ENCODE data around the gene CDT1. TPM values are rescaled to one million over a fixed set of nuclear protein-coding genes. Genes with fewer than 3 reads are reported as not detected.

Gene CDT1
- total RNA-seq, 3 donors from 2014 or later = 1.3 to 3.3 (median 3.2) TPM

- DNase-seq (ENCODE audit: low spot score in 2 of 2) = no peak
- Histone ChIP-seq H3K36me3 (no peaks in the 10 kb centered on the region), H3K4me1 (peaks cover 6 to 18% of the 10 kb centered on the region in 2 donors), H3K4me3 (no peak overlapping the region), H3K27me3 (no peaks in the 10 kb centered on the region), H3K9me3 (no peaks in the 10 kb centered on the region), H3K27ac (no peak overlapping the region)
- intact Hi-C loops (cut with DNase I; ENCODE audit: low total_unique reads) = no loop called here
- TF ChIP-seq POLR2A (IDR thresholded peaks at IDR 0.05) = no peak
- TF ChIP-seq CTCF (IDR thresholded peaks at IDR 0.05) = no peak
- TF ChIP-seq POLR2AphosphoS5 (IDR thresholded peaks at IDR 0.05) = no peak
Measured at GRCh38 chr16:88777471-88778270, 25.9 kb upstream of the CDT1 start.

- Histone ChIP-seq H3K27ac (no peak overlapping the region), H3K4me3 (no peak overlapping the region), H3K36me3 (no peaks in the 10 kb centered on the region), H3K9me3 (no peaks in the 10 kb centered on the region), H3K4me1 (peaks cover 5 to 13% of the 10 kb centered on the region in 2 donors), H3K27me3 (no peaks in the 10 kb centered on the region)
- intact Hi-C loops (cut with DNase I; ENCODE audit: low total_unique reads) = no loop called here
- TF ChIP-seq POLR2A (IDR thresholded peaks at IDR 0.05) (no peak), CTCF (IDR thresholded peaks at IDR 0.05) (no peak), POLR2AphosphoS5 (IDR thresholded peaks at IDR 0.05) (no peak)
- DNase-seq (ENCODE audit: low spot score in 2 of 2) = no peak
Measured at GRCh38 chr16:88778271-88778525, 25.4 kb upstream of the CDT1 start.

- no peak for TF ChIP-seq CTCF (IDR thresholded peaks at IDR 0.05)
- no peak for TF ChIP-seq POLR2AphosphoS5 (IDR thresholded peaks at IDR 0.05)
- no peak for TF ChIP-seq POLR2A (IDR thresholded peaks at IDR 0.05)
- intact Hi-C loops (cut with DNase I; ENCODE audit: low total_unique reads) = no loop called here
- H3K4me3 ChIP-seq = no peak overlapping the region
- H3K9me3 ChIP-seq = no peaks in the 10 kb centered on the region
- peaks cover 6 to 9% of the 10 kb centered on the region in 2 donors for H3K4me1 ChIP-seq
- no peaks in the 10 kb centered on the region for H3K27me3 ChIP-seq
- DNase-seq (ENCODE audit: low spot score in 2 of 2) = no peak
- no peak overlapping the region for H3K27ac ChIP-seq
- H3K36me3 ChIP-seq = no peaks in the 10 kb centered on the region
Measured at GRCh38 chr16:88778541-88779065, 25.0 kb upstream of the CDT1 start.

GRCh38 chr16:88779406-88780141 is 24.0 kb upstream of the CDT1 start:
- DNase-seq (ENCODE audit: low spot score in 2 of 2) = no peak
- H3K4me1 ChIP-seq = peaks cover 6% of the 10 kb centered on the region in 2 donors
- intact Hi-C loops (cut with DNase I; ENCODE audit: low total_unique reads) = loop anchor here (5.0 kb wide), 1 partner anchor 37 kb away; no protein-coding TSS in a partner anchor
- H3K27me3 ChIP-seq = no peaks in the 10 kb centered on the region
- peak overlapping the region in 1 of 2 donors; percentile 32 for H3K27ac ChIP-seq
- TF ChIP-seq POLR2A (IDR thresholded peaks at IDR 0.05) = no peak
- TF ChIP-seq POLR2AphosphoS5 (IDR thresholded peaks at IDR 0.05) = no peak
- no peak for TF ChIP-seq CTCF (IDR thresholded peaks at IDR 0.05)
- H3K9me3 ChIP-seq = no peaks in the 10 kb centered on the region
- no peaks in the 10 kb centered on the region for H3K36me3 ChIP-seq
- H3K4me3 ChIP-seq = peak overlapping the region in 1 of 3 donors; percentile 39
